NOMO-1 treated with dmso at 0.1 percent for 144 hours (cell line): Measurements from ENCODE around the gene DNM1.
"Not testable (repeated sequence)": the region's sequence is repeated elsewhere in the genome, so short reads cannot be mapped to it uniquely, and the experiment has no call there.

Experiments
- DNase-seq: peaks from one replicate; lab custom pipeline; 2025; ENCODE audit not compliant: unreplicated experiment; lab: John Stamatoyannopoulos, UW

DNM1 gene

GRCh38 chr9:128274245-128274644 is 71.1 kb downstream of the DNM1 start:
- no peak for DNase-seq

- no peak for DNase-seq
Observed at GRCh38 chr9:128275198-128276007, 72.2 kb downstream of the DNM1 start, which contains the start of gene GOLGA2. Gene GOLGA2, minus strand, starts transcription at chr9:128276007. Its CDS starts 31 bp downstream, at chr9:128275976.

DNA sequence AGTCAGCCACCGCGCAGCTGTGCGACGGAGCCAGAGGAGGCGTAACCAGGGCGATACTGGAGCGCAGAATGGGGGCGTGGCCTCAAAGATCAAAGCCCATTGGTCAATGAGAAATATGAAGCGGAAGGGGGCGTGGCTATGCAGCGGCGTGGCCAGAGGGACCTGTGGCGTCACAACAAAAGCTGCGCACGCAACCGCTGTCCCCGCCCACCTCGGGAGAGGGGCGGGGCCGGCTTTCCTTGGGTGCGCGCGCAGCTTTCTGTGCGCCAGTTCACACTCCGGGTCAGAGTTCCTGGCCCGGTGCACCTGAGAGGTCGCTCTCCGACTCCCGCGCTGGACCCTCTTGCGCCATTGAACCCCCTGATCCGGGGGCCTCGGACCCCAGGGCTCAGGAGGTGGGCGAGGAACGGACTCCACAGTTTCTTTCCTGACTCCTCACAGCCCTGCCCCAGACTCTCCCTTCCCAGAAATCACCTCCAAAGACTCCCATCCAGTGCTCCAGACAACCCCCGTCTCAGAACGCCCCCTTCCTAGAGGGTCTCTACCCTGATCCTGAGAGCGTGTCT is 72.9 kb downstream of the DNM1 start, which contains the start of gene SWI5:
SWI5 (plus strand) TSS at position 269 of the 566 bp plus-strand sequence.
- peak; percentile 99 for DNase-seq

- DNase-seq = no peak
Observed at GRCh38 chr9:128276574-128277270, 73.5 kb downstream of the DNM1 start.

- not testable (repeated sequence) for DNase-seq
Observed at GRCh38 chr9:128279088-128280073, 76.2 kb downstream of the DNM1 start.

DNA sequence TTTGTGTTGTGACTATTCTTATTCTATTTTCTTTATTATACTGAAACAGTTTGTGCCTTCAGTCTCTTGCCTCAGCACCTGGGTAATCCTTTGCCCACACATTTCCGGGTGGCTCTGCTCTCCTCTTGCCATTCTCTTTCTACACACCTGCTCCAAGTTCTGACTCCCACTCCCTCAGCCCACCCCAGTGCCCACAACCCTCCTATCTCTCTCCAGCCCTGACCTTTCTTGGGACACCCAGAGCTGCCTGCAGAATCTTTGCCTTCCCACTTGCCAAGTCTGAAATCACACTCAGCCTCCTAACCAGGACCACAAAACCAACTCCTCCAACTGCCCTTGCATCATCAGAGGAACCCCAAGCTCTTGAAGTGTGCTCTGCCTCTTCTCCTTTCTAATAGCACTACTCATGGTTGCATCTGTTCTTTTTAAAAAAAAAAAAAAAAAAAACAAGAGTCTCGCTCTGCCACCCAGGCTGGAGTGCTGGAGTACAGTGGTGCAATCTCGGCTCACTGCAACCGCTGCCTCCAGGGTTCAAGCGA is 77.0 kb downstream of the DNM1 start:
- no peak for DNase-seq

- no peak for DNase-seq
Observed at GRCh38 chr9:128282500-128282899, 79.3 kb downstream of the DNM1 start.

- no peak for DNase-seq
Observed at GRCh38 chr9:128285033-128285784, 82.0 kb downstream of the DNM1 start.

- DNase-seq = no peak
Observed at GRCh38 chr9:128286440-128286839, 83.3 kb downstream of the DNM1 start.

DNA sequence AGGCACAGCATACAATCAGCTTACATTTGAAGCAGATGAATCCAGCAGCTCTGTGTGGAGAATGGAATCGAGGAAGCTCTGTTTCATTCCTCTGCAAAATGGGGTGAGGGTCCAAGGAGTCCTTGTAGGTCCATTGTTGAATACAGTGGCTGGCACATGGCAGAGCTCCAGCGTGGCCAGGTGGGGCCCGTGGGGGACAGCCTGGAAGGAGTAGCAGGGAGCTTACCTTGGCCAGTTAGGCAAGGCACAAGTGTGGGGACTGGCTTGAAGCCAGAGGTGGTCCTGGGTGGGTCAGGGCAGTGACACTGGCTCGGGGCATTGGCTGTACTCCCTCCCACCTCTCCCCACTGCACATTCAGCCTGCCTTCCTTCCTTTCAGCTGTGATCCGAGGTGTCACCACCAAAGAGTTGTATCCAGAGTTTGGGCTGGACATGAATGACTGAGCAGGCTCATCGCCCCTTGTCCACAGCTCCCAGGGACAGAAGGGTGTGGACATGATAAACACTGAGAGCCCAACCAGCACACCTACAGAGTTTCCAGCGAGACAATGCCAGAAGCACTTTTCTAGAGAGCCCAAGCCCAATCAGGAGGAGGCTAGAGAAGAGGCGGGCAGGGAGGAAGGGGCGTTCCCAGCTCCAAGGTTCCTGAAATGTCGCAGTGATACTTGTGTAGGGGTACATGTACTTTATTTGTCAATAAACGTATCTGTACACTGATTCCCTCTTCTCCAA is 85.3 kb downstream of the DNM1 start:
- DNase-seq = no peak

- DNase-seq = no peak
Observed at GRCh38 chr9:128292009-128292408, 88.8 kb downstream of the DNM1 start.

DNA sequence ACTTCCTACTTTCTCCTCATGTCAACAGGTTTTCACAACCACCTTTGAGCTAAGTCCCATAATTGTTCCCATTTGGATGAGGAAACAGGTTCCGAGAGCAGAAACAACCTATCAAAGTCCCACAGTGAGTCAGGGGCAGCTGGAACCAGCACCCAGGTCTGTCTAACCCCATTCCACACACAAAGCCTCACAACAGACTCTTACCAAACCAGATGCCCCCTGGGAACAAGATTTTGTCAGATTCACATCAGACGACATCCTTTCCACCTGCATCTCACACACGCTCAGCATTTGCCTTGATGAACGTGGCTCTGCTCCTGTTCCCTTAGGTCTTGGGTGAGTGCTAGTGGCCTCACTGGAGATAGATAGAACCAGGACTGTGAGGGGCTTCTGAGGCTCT is 89.9 kb downstream of the DNM1 start:
- DNase-seq = no peak

DNA sequence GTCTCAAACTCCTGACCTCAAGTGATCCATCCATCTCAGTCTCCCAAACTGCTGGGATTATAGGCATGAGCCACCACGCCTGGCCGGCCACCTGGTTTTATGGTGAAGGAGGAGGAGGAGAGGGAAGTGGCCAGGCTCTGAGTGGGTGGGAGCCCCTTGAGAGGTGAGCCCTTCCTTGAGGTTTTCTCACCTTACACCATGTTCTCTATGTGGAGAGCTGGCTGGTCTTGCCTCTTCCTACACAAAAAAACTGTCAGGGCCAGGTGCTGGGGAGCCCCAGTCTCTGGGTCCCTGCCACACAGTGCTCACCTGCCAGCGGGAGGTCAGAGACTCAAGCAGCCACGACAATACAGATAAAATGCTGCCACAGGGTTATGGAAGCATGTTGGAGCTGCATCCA is 91.0 kb downstream of the DNM1 start:
- no peak for DNase-seq

- DNase-seq = no peak
Observed at GRCh38 chr9:128296340-128297220, 93.4 kb downstream of the DNM1 start.

GRCh38 chr9:128297221-128297773 is 94.1 kb downstream of the DNM1 start:
- DNase-seq = no peak

GRCh38 chr9:128298535-128299482 is 95.6 kb downstream of the DNM1 start:
- DNase-seq = no peak
